NCI-H1417 (cell line): ENCODE data around the gene XRCC1.
"Not testable (repeated sequence)": the region's sequence is repeated elsewhere in the genome, so short reads cannot be mapped to it uniquely, and the experiment has no call there.

Experiments
- DNase-seq, 3 experiments: peaks; one replicate each; lab custom pipeline; 2025; lab: John Stamatoyannopoulos, UW

Gene XRCC1

GRCh38 chr19:43575156-43575950 is at the start of gene XRCC1, which contains the start of gene PINLYP:
XRCC1 (minus strand) TSS chr19:43575527; CDS start chr19:43575458, 69 bp downstream.
PINLYP (plus strand) TSS chr19:43575801; CDS start chr19:43577192, 1,391 bp downstream.
- DNase-seq, result peak; percentile 96 to 99 (median 99)

DNA sequence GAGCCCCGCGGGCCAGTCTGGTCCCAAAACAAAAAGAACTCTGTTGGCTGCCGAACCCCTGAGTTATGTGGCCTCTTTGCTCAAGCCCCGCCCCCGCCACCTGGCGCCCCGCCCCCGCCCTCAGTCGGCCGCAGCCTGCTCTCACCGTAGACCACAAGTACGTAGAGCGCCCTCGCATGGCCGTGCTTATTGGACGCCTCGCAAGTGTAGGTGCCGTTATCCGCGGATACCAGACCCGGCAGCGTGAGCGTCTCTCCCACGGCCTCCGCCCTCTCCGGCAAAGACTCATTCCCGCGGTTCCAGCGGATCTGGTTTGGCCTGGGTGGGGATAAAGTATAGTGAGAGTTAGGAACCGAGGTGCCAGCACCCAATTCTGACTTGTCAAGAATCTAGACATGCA is 49.6 kb upstream of the XRCC1 start:
- no peak for DNase-seq

DNA sequence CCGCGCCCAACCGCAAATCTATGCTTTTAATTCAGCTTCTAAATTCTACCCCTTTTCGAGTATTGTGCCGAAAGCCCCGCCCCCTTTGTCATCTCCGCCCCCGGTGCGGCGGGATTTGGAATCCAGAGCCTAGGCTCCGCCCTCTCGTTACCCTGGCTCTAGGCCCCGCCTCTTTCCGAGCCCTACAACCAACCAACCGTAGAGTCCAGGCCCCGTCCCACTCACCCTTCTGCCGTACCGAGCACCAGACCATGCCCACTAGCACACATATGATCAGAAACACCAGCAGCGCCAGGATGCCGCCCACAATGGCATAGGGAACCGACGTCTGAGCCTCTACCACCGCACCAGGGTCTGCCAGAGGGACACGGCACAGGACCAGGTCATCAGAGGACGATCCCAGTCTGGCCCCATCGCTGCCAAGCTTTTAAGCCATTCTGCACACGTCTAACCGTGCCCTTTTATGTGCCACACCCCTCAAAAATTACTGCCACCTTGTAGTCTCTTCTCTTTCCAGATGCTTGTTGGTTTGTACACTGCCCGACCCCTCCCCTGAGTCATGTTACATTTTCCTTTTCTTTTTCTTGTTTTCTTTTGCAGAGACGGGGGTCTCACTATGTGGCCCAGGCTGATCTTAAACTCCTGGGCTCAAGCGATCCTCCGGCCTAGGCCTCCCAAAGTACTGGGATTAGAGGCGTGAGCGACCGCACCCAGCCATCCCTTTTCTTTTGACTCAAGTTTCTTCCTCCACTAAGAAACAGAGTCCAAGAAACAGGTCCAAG is 48.8 kb upstream of the XRCC1 start:
- DNase-seq, result no peak

- no peak for DNase-seq
These were observed 47.6 kb upstream of the XRCC1 start for GRCh38 chr19:43622956-43623355.

- no peak for DNase-seq
These were observed 46.7 kb upstream of the XRCC1 start for GRCh38 chr19:43622070-43622469.

- DNase-seq, result no peak
These were observed 45.0 kb upstream of the XRCC1 start for GRCh38 chr19:43620061-43621001.

DNA sequence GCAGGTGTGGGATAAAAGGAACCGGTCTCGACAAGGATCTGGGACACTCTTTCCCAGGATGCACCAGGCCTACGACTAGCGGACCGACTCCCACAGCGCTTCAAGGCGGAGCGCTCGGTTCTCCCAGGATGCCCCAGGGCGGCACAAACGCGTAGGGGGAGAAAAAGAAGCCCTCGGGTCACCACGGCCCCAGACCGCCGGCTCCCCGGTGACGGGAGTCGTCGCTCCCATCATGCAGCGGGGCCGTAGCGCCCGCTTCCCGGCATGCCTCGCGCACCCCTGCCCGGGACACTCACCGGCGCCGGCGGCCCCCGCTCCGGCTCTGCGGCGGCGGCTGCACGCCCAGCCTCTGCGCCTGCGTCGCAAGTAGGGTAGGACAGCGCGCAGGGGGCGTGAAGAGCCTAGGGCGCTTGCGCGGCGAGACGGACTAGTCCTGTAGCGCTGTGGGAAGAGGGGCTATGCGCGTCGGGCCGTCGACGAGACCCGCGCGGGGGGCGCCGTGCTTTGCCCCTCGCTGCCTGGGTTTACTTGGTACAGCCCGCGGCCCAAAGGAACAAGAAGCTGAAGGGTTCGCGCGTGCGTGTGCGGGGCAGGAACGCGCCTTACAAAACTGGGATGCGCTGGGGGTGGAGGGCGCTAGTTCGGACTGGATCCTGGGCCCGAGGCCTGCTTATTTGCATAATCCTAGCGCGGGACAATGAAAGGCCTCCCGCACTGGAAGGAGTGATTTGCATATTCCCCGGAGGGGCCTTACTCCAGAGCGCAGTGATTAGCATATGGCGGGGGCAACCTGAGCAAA is 44.1 kb upstream of the XRCC1 start, which contains the start of gene ZNF428:
Gene ZNF428 (minus strand): TSS at position 368 of the 799 bp plus-strand sequence. CDS start 5,325 bp downstream, outside the sequence.
- DNase-seq, result peak; percentile 94 to 96 (median 95)

GRCh38 chr19:43618921-43619261 is 43.6 kb upstream of the XRCC1 start:
- DNase-seq, result peak in 2 of 3 experiments; percentile 73 to 88

GRCh38 chr19:43616954-43617353 is 41.6 kb upstream of the XRCC1 start:
- no peak for DNase-seq

DNA sequence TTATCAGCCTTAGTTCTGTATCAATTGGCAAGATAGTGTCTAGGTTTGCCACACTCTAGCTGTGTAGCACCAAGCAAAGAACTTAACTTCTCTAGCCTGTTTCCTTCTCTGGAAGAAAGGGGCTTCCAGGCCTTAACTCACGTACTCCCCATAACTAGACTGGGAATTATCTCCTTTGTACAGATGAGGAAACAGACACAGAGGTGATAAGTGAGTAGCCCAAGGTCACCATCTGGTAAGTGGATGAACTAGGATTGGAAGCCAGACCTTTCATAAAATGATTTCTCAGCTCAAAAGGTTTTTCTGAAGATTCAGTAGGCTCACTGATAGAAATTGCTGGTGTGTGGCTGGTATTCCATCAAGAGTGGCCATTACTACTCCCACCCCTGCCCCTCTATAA is 41.0 kb upstream of the XRCC1 start:
- DNase-seq, result no peak

DNA sequence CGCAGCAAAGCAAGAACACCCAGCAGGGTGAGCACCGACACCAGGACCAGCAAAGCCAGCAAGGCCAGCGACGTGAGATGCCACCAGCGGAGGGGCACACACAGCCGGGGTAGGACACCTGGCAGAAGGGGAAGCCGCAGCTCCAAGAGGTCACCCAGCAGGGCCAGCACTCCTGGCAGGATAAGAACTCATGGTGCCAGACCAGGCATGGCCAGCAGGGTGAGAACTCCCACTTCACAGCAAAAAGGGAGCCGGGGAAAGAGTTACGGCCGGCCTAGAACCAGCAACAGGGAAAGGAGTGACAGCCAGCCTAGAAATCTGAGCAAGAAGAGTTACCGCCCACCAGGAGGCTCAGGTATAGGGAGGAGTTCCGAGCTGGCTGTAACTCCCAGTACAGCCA is 37.0 kb upstream of the XRCC1 start:
- no peak for DNase-seq

GRCh38 chr19:43611788-43612187 is 36.5 kb upstream of the XRCC1 start, which contains the start of gene SRRM5:
SRRM5 (plus strand) TSS chr19:43612088; CDS start chr19:43612122, 34 bp downstream.
- no peak for DNase-seq

DNA sequence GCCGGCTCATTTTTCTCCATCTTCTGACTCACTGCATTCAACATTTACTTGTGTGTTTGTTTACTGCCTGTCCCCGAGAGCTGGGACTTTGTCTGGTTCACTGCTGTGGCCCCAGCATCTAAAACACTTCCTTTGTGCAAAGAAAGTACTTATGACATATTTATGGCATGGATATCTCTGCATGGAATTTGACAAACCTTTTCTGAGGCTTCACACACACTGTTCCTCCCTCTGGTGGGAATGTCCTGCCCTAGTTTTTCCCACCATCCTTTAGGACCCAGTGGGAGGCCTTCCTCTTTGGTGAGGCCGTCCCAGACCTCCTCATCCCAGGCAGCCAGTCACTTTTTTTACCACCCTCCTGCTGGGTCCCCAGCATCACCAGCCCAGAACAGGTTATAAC is 35.2 kb upstream of the XRCC1 start:
- no peak for DNase-seq

GRCh38 chr19:43609872-43610271 is 34.5 kb upstream of the XRCC1 start:
- DNase-seq, result no peak

- no peak for DNase-seq
These were observed 32.2 kb upstream of the XRCC1 start for GRCh38 chr19:43607238-43608205.

- no peak for DNase-seq
These were observed 31.4 kb upstream of the XRCC1 start for GRCh38 chr19:43606569-43607229.

GRCh38 chr19:43605875-43606568 is 30.7 kb upstream of the XRCC1 start:
- peak in 1 of 3 experiments; percentile 4 for DNase-seq

DNA sequence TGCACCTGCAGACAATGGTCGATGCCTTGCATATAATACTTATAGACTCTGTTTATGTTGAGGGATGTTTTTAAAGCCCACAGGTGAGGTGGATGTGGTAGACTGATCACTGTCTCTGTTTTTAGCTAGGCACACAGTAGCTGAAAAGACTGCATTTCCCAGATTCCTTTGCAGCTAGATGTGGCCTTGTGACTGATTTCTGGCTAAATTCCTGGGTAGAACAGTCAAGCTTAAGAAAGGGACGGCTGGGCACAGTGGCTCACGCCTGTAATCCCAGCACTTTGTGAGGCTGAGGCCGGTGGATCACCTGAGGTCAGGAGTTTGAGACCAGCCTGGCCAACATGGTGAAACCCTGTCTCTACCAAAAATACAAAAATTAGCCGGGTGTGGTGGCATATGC is 25.0 kb upstream of the XRCC1 start:
- not testable (repeated sequence) for DNase-seq
